Epithelial cell of prostate (primary cell): ENCODE data around the gene FAM222B.

Experiments used
- DNase-seq: peaks from one replicate; pipeline ENCODE4 v3.0.0-alpha.2; 2011; ENCODE audit warnings: low read depth, low spot score
- H3K27ac ChIP-seq: fragments of 450-650 bp; 2 replicates; pipeline ENCODE4 v1.5.1; 2017; ENCODE audit warnings: mild to moderate bottlenecking

The FAM222B gene

GRCh38 chr17:28748852-28749515 is 93.6 kb downstream of the FAM222B start:
- H3K27ac ChIP-seq = peak overlapping the region; percentile 99
- no peak for DNase-seq

GRCh38 chr17:28747801-28748750 is 94.5 kb downstream of the FAM222B start:
- DNase-seq = no peak
- H3K27ac ChIP-seq = peak overlapping the region; percentile 99

GRCh38 chr17:28747051-28747691 is 95.4 kb downstream of the FAM222B start:
- no peak for DNase-seq
- H3K27ac ChIP-seq = peak overlapping the region; percentile 99

- peak overlapping the region; percentile 99 for H3K27ac ChIP-seq
- no peak for DNase-seq
Observed at GRCh38 chr17:28746611-28747050, 96.0 kb downstream of the FAM222B start.

GRCh38 chr17:28745786-28746411 is 96.7 kb downstream of the FAM222B start:
- DNase-seq = peak; percentile 79
- H3K27ac ChIP-seq = peak overlapping the region; percentile 99

GRCh38 chr17:28744972-28745785 is 97.4 kb downstream of the FAM222B start:
- no peak for DNase-seq
- H3K27ac ChIP-seq = peak overlapping the region; percentile 99

GRCh38 chr17:28744104-28744971 is 98.3 kb downstream of the FAM222B start:
- H3K27ac ChIP-seq = peak overlapping the region; percentile 99
- DNase-seq = no peak

- DNase-seq = no peak
- H3K27ac ChIP-seq = peak within 1 kb of the TSS; percentile 99
Observed at GRCh38 chr17:28743243-28744103, 99.1 kb downstream of the FAM222B start, which contains the start of gene TRAF4. Gene TRAF4 (plus strand): TSS chr17:28744011. CDS start chr17:28744113, 102 bp downstream.

- H3K27ac ChIP-seq = no peak overlapping the region
- DNase-seq = no peak
Observed at GRCh38 chr17:28741358-28742349, 100.9 kb downstream of the FAM222B start.

- no peak for DNase-seq
- H3K27ac ChIP-seq = no peak overlapping the region
Observed at GRCh38 chr17:28740406-28741357, 101.9 kb downstream of the FAM222B start.

GRCh38 chr17:28738680-28739384 is 103.8 kb downstream of the FAM222B start:
- DNase-seq = no peak
- H3K27ac ChIP-seq = no peak overlapping the region

GRCh38 chr17:28737770-28738679 is 104.6 kb downstream of the FAM222B start:
- H3K27ac ChIP-seq = no peak overlapping the region
- no peak for DNase-seq

GRCh38 chr17:28737316-28737715 is 105.3 kb downstream of the FAM222B start:
- no peak overlapping the region for H3K27ac ChIP-seq
- DNase-seq = no peak
